8988T (cell line): ENCODE results near the gene SOWAHA.
"Not testable (repeated sequence)": the region's sequence is repeated elsewhere in the genome, so short reads cannot be mapped to it uniquely, and the experiment has no call there.

Experiments used
- DNase-seq: peaks from one replicate; pipeline ENCODE4 v3.0.0; 2011

SOWAHA gene

DNA sequence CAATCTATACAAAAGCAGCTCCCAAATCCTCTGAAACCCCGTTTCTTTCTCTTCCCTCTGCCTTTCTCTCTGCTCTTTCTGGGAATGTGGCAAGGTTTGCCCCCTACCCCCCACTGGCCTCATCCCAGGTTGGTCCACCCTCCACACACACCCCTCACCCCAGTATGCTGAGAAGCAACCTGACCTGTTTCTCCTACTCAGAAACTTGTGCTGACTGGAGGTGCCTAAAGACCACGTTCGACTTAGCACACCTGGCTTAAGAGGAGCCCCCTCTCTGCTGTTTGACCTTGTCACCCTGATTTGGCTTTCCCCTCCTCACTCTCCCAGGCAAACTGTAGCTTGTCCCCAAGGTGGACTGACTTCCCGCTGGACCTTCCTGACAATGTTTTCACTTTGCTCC, 35.0 kb upstream of the SOWAHA start:
- no peak for DNase-seq

DNA sequence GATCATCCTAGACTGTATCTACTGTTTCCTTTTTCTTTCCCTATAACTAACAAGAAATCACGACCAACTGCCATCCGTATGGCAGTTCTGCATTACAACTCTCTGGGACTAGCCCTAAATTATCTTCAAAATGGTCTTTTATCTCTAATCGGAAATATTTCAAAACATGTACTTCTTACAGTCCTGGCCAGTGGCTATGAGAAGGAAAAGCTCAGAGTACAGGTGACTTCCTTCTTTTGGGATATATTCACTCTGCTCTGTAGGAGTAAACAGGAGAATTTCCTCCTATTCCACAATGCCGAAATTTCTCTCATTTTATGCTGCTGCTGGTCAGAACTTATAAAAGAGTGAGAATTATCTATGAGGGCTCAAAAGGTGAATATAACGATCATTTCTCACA, 34.2 kb upstream of the SOWAHA start:
- no peak for DNase-seq

DNA sequence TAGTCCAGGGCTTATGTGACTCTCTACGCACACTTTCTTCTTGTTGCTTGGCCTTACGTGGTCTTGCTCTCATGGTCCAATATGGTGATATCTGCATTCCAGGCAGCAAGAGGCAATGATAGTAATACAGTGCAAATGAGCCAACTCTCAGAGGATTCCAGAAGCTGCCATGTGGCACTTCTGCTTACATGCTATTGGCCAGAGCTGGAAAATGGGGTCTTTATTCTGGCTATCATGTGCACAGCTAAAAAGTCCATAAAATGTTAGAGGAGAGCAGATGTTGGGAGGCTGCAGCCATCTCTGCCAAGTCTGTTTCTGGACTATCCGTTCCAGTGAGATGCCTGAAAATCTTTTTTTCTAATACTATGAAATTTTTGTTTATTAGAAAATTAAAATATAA, 33.1 kb upstream of the SOWAHA start:
- no peak for DNase-seq

DNA sequence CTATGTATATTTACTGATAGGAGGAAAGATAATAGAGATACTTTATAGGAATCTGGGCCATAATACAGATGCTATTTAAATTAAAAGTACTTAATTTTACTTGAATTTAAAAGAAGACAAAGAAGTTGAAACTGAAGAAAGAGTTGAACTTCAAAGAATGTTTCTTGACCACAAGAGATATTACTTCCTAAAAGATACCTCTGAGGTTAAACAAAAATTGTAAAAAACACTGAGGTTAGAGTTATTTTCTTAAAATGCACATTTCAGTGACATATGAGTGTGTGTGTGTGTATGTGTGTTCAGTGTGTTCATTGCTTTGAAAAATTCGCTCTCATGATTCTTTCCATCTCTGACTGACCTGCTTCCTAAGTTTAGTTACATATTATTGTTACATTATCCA, 32.5 kb upstream of the SOWAHA start:
- no peak for DNase-seq

DNA sequence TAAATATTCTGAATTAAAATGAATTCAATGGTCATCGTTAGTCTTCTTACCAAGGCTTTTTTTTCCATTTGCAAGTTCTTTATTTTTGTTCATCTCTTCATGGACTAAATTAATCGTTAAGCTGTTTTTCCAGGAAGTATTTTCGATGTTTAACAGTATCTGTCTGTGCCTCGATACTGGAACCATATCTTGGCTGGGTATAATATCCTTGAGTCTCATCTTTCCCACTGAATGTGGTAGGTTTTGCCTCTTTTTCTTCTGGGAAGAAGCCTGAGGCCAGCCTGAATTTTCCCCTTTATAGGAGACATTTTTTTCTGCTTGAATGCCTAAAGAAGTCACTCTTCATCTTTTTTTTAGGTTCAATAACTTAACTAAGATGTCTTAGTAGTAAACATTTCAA, 32.1 kb upstream of the SOWAHA start:
- DNase-seq: no peak

DNA sequence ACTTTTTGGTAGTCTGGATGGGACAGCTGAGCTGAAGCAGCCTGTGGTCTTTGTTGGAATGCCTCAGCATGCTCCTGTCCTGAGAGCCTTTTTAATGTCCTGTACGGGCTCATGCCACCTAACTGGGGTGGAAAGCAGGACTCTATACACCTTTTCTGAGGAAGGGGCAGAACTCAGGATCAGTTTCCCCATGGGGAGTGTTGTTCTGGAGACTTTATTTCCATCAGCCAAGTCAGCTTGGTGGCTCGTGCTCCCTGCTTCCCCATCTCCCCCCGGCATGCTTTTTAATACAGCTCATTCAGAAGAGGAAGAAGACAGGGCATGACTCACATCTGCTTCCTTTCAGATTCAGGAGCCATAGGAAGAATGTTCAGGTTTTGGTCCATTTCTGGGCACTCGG, 31.0 kb upstream of the SOWAHA start:
- no peak for DNase-seq

DNA sequence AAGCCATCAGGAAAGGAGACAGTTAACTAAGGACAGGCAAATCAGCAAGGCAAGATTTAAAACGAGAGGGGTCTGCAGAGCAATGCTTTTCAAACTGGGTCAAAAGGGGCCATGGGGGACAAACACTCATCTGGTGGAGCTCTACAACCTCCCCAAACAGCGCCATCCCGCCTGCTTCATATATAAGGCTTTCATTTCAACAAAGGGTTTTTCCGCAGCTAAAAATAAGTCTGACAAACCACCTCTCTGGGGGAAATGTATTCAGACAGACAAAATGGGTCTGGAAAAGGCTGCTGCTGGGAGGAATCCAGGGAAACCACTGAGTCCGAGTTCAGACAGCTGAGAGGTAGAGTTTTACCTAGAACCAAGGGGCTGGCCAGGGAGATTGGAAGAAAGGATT, 27.7 kb upstream of the SOWAHA start:
- DNase-seq: no peak

DNA sequence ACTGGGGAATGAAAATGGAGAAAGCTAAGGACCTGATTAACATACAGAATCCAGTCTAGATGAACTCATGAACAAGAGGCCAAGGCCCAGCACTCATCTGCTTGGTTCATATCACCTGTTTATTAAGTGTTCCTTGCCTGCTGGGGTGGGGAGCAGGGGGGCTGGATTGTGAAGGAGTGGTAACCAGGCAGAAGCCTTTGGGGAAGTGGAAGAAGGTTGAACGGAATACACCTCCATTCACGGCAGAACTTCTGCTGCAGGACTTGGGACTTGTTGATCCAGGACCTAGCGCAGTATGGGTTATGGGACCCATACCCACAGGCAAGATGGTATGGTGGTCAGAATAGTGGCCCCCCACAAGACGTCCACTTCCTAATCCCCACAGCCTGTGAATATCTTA, 27.2 kb upstream of the SOWAHA start:
- no peak for DNase-seq

DNA sequence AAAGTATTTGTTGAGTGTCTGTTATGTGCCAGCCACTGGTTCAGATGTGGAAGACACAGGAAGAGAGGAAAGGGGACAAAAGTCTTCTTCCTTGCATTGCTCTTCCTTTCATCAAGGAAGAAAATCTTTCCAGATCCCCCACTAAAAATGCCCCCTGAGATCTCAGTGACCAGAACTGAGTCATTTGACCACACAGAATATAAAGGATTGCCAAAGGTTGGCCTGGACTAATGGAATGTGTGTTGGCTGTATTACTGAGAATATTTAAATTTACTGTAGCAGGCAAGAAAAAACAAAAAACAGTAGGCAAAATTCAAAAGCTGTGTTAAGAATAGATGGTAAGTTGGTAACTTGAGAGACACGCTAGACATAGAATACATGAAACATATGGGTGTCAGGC, 26.0 kb upstream of the SOWAHA start:
- no peak for DNase-seq

DNA sequence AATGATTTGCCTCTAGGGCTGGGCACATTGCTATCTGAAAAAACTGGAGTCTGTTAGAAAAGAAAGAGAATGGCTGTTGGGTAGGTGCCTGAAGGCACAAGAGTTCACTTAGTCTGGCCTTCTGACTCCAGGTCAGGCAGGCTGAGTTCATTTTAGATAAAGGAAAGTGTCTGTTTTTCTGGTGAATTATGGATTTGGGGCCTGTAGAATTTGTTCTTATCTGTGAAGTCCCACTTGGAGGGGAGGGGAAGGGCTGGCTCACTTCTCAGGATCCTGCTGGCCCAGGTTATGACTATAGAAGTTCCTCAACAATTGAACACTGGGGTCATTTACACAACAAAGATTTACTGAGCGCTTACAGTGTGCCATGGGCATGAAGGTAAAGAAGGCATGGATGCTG, 24.6 kb upstream of the SOWAHA start:
- DNase-seq: no peak

DNA sequence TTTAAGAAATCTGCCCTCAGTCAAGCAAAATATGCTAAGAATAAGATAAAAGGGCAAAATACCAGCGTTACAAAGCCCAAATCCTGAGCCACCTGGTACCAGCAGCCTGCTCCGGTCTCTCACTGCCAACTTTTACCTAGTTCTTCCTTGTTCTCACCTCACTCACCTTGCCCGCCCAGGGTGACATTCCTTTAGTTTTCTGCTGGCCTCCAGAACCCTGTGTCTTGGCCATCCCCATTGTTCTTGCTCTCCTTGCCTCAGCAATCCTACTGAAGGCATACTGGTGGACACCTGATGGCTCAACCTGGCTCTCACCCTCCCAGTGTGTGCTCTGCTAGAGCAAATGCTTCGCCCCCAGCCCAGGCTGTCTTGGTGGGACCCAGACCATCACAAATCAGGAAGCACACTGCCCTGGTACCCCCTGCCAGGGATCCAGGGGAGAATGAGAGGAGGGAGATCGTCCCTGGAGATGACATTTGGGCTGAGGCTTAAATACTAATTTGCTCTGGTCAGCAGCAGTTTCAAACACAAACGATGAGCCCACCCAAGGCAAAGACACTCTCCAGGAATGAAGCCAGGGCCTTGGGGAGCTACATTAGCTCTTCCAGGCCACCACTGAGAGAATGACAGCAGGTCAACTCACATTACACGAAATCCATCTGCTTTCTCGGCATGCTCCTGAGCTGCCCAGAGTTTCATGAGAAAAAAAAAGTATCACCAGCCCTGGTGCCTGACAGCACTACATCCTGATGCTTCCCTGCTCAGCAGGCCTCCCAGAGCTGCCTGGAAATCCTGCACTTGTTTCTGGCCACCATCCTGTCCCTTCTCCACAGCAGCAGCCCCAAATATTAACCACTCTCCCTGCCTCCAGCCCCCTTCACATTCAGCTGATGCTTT, 23.9 kb upstream of the SOWAHA start:
- no peak for DNase-seq

DNA sequence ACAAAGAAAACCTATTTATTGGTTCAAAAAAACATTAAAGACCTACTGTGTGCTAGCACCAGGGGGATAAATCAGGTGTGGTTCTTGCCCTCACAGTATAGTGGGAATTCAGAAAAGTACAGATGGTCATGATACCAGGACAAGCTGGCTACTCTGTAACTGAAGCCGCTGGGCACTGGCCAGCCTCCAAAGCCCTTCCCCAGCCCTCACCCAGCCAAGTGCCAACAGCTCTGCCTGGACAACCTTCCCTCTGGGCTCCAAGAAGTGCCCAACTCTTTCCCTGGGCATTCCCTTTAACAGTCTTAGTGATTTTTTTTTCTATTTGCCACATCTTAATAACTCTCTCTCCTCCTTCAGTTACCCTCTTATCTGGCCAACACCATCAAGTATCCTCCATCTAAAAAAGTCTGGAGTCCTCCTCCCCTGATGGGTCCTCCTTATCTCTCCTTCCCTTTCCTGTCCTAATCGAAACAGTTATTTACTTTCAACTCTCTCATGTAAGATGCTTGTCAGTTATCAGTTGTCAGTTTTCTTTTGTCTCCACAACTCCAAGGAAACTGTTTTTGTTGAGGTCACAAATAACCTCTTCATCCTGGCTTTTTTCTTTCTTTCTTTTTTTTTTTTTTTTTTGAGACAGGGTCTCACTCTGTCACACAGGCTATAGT, 22.8 kb upstream of the SOWAHA start:
- no peak for DNase-seq

DNA sequence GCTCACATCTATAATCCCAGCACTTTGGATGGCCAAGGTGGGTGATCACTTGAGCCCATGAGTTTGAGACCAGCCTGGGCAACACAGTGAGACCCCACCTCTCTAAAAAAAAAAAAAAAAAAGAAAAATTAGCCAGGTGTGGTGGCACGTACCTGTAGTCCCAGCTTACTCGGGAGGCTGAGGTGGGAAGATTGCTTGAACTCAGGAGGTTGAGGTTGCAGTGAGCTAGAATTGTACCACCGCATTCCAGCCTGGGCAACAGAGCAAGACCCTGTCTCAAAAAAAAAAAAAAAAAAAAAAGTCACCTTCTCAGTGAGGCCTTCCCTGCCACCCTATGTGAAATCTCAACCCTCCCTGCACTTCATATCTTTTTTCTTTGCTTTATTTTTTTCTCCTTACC, 22.1 kb upstream of the SOWAHA start:
- DNase-seq: no peak

DNA sequence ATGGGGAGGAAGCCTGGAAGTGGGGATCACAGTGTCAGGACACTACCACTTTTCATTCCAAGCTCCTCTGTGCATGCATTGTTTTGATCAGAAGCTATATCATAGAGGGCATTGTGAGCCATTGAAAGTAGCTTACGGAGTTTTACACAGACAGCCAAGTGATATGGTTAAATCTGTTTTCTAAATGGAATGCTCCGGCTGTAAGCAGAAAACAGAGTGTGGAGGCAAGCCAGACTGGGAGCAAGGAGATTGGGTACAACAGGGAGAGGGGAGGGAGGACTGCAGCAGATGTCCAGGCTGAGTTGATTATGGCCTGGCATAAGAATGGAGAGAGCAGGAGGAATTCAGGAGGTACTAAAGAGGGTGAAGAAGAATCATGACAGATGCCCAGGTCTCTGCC, 15.5 kb upstream of the SOWAHA start:
- no peak for DNase-seq

DNA sequence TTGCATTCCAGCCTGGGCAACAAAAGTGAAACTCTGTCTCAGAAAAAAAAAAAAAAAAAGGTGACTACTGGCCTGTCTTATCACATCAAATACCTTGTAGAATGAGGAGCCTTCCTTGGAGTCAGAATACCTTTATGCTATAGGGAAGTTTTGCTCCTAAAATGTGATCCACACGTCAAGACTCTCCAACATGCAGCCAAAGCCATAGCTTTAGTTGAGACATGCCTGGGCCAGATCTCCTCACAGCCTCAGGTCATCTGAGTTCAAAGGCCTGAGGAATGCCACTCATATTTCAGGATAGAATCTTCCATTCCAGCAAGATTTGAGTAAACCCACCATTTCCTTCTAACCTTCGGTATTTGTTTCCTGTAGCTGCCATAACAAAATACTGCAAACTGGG, 13.7 kb upstream of the SOWAHA start:
- no peak for DNase-seq

DNA sequence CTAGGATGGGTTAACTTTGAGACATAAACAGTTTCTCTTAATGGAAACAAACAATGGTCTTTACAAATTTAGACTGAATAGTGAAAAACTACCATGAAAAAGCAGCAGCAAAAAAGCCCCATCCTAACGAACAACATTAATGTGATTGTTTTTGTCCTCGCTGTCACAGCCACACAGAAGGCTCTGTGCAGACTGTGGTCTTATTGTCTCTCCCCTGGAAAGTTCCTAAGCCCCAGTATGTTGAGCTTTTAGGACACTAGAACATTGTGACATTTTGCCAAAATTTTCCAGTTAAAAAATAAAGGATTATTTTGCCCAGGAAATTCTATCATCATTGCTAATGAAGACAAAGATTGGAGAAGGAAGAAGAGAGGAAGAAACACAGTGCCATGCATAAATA, 12.6 kb upstream of the SOWAHA start:
- DNase-seq: no peak

DNA sequence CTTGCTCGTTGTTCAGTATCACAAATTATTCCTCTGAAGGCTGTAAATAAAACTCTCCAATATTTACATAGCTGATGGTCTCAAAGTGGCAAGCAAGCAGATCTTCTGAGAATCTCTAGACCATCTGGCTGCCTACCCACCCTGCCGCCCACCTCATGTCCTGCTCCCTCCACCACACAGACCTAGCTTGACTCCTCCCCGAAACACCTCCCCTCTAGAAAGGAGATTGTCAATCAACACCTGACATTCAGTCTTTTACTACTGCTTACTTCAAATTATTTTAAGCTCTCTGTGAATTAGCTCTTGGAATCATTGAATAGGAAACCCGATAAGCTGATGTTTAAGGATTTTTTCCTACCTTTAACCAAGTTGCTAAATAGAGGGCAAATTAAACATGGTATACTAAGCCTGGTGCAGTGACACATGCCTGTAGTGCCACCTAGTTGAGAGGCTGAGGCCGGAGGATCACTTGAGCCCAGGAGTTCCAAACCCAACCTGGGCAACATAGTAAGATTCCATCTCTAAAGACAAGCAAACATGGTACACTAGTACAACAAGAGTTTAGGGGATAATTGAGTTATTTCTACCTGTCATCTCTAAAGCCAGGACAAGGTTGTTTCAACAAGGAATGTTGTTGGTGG, 10.9 kb upstream of the SOWAHA start:
- DNase-seq: no peak

DNA sequence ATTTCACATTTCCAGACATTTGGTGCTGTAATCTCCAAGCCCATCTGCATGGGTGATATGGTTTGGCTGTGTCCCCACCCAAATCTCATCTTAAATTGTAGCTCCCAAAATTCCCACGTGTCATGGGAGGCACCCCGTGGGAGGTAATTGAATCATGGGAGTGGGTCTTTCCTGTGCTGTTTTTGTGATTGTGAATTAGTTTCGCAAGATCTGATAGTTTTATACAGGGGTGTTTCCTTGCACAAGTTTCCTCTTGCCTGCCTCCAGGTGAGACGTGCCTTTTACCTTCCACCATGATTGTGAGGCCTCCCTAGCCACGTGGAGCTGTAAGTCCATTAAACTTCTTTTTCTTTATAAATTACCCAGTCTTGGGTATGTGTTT, 10.4 kb upstream of the SOWAHA start:
- DNase-seq: not testable (repeated sequence)

DNA sequence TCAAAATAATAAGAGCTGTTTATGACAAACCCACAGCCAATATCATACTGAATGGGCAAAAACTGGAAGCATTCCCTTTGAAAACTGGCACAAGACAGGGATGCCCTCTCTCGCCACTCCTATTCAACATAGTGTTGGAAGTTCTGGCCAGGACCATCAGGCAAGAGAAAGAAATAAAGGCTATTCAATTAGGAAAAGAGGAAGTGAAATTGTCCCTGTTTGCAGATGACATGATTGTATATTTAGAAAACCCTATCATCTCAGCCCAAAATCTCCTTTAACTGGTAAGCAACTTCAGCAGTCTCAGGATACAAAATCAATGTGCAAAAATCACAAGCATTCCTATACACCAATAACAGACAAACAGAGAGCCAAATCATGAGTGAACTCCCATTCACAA, 8.9 kb upstream of the SOWAHA start:
- not testable (repeated sequence) for DNase-seq

DNA sequence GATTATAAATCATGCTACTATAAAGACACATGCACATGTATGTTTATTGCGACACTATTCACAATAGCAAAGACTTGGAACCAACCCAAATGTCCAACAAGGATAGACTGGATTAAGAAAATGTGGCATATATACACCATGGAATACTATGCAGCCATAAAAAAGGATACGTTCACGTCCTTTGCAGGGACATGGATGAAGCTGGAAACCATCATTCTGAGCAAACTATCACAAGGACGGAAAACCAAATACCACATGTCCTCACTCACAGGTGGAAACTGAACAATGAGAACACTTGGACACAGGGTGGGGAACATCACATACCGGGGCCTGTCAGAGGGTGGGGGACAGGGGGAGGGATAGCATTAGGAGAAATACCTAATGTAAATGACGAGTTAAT, 7.2 kb upstream of the SOWAHA start:
- not testable (repeated sequence) for DNase-seq

DNA sequence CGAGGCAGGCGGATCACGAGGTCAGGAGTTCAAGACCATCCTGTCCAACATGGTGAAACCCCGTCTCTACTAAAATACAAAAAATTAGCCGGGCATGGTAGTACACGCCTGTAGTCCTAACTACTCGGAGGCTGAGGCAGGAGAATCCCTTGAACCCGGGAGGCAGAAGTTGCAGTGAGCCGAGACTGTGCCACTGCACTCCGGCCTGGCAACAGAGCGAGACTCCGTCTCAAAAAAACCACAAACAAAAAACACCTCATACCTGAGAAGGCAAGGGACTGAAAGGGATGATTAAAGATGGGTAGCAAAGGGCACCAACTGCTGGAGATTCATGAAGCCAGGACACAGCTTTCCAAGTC, 6.3 kb upstream of the SOWAHA start:
- not testable (repeated sequence) for DNase-seq

DNA sequence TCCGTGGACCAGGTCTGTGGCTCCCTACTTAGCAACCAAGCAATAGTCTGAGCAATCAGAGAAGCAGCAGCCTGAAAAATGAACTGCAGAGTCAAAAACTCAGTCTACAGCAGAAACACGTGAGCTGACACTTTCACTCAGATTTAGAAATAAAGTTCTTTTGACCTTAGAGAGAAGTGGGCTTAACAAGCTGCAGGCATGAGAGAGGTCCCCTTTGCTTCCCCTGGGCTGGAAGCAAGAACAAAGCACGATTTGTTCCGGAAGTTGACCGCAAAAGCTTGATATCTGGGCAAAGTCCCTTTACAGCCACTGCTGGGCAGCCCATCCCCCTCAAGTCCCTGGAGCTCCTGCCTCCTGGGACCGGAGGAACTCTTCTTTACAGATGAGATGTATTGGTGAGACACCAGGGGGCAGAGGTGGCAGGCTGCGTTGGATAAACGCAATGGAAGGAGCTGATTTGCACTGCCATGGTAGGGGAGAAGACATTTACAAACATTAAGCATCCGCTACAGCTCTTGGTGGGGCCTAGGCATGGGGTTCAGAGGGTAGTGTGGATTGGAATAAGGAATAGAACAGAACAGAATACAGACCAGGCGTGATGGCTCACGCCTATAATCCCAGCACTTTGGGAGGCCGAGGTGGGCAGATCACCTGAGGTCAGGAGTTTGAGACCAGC, 5.8 kb upstream of the SOWAHA start:
- DNase-seq: no peak

DNA sequence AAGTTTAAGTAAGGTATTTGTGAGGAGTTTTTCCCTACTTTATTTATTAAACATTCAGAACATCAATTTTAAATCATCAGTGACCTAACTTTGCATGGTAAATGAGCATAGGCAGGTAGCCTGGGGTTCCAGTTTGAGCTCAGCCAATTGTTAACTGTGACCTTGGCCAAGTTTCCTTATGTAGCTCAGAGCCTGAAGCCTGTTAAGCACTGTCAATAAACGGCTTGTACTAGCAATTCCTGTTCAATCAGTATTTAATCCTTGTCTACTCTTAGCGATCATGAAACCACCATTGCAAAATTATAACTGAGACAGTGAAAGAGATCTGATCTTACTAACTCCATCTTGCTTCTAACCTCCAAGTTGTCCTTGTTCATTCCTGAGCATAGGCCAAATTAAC, 4.7 kb upstream of the SOWAHA start:
- DNase-seq: no peak

DNA sequence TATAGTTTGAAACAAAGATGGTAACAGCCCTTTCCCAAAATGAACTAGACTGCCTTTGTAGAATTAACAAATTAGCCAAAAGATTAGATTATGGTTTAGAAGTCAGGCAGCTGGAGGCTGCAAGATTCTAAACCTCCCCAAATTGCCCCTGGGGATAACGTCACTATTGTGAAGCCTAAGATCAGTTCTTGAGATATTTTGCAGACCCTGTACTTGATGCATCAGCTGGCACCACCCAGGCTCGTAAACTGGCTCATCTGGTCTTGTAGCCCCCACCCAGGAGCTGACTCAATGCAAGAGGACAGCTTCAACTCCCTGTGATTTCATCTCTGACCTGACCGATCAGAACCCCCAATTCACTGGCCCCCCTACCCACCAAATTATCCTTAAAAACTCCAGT, 4.2 kb upstream of the SOWAHA start:
- DNase-seq: no peak
